B cell (primary cell): Measurements from ENCODE around the gene EYA4.

Source experiments
- EZH2 ChIP-seq: IDR thresholded peaks from 2 replicates; pipeline ENCODE4 v1.6.1; 2012; ENCODE audit warnings: borderline replicate concordance, low read depth, mild to moderate bottlenecking, moderate library complexity, low read length; ENCODE audit not compliant: insufficient read depth, poor library complexity, severe bottlenecking
- TF ChIP-seq, protein P1 (sequence below): fragments of 200-600 bp; IDR thresholded peaks from one replicate; pipeline ENCODE4 v1.8.0; 2022; ENCODE audit warnings: antibody characterized with exemption, mild to moderate bottlenecking

DNA sequence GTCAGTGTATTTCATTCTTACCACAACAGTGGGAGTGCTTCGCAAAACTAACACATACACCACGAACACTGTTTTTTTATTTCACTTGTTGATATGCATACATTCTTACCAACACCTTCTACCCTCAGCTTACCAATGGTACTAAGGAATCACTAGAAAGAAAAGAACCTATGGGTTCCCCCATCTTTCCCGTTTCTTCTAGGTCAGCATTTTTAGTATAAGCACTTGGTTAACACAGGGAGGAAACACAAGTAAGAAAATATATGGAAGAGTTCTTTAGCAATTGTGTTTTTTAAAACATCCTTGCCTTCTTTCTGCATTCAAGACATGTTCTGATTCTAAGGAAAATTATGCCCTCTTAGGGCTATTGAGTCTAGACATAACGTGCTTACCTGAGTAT is 39.9 kb upstream of the EYA4 start:
- TF ChIP-seq, protein P1, sequence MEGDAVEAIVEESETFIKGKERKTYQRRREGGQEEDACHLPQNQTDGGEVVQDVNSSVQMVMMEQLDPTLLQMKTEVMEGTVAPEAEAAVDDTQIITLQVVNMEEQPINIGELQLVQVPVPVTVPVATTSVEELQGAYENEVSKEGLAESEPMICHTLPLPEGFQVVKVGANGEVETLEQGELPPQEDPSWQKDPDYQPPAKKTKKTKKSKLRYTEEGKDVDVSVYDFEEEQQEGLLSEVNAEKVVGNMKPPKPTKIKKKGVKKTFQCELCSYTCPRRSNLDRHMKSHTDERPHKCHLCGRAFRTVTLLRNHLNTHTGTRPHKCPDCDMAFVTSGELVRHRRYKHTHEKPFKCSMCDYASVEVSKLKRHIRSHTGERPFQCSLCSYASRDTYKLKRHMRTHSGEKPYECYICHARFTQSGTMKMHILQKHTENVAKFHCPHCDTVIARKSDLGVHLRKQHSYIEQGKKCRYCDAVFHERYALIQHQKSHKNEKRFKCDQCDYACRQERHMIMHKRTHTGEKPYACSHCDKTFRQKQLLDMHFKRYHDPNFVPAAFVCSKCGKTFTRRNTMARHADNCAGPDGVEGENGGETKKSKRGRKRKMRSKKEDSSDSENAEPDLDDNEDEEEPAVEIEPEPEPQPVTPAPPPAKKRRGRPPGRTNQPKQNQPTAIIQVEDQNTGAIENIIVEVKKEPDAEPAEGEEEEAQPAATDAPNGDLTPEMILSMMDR: no peak
- TF ChIP-seq EZH2: no peak
